Neural progenitor cell (in vitro differentiated cells): ENCODE data around the gene ADAM17.

ENCODE experiments used
- EZH2 ChIP-seq: fragments of 200-600 bp; sonication (generic); IDR thresholded peaks from 2 replicates; pipeline ENCODE4 v1.6.1; 2017; ENCODE audit warnings: antibody characterized with exemption, mild to moderate bottlenecking, moderate library complexity
- EZH2phosphoT487 ChIP-seq: fragments of 200-600 bp; sonication (generic); IDR thresholded peaks from 2 replicates; pipeline ENCODE4 v1.6.1; 2017; ENCODE audit warnings: antibody characterized with exemption
- TF ChIP-seq, protein P1 (sequence below): fragments of 200-600 bp; sonication (generic); IDR thresholded peaks from 2 replicates; pipeline ENCODE4 v1.5.1; 2017; ENCODE audit warnings: antibody characterized with exemption, mild to moderate bottlenecking

- TF ChIP-seq, protein P1, sequence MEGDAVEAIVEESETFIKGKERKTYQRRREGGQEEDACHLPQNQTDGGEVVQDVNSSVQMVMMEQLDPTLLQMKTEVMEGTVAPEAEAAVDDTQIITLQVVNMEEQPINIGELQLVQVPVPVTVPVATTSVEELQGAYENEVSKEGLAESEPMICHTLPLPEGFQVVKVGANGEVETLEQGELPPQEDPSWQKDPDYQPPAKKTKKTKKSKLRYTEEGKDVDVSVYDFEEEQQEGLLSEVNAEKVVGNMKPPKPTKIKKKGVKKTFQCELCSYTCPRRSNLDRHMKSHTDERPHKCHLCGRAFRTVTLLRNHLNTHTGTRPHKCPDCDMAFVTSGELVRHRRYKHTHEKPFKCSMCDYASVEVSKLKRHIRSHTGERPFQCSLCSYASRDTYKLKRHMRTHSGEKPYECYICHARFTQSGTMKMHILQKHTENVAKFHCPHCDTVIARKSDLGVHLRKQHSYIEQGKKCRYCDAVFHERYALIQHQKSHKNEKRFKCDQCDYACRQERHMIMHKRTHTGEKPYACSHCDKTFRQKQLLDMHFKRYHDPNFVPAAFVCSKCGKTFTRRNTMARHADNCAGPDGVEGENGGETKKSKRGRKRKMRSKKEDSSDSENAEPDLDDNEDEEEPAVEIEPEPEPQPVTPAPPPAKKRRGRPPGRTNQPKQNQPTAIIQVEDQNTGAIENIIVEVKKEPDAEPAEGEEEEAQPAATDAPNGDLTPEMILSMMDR = no peak
- TF ChIP-seq EZH2phosphoT487 = no peak
- no peak for TF ChIP-seq EZH2
These were observed 3.1 kb downstream of the ADAM17 start for GRCh38 chr2:9552219-9553178.
